IMR-90 (cell line): ENCODE data around the gene NCK1. TPM values are rescaled to one million over a fixed set of nuclear protein-coding genes. Genes with fewer than 3 reads are reported as not detected.
A peak's percentile ranks its signal among the peaks of the same experiment; 100 is the strongest.

ENCODE experiments used
- ATAC-seq: fragments of 200-7000 bp; cut with Tn5 transposase; 2 replicates; pipeline ENCODE4 v1.9.1; 2020; ENCODE audit warnings: low read depth, mild to moderate bottlenecking, moderate library complexity
- BruUV-seq: library from RNA; stranded (reverse); fragments of 400-500 nt; replicated peaks from 2 replicates; lab custom pipeline; 2021; lab: Mats Ljungman, UMichigan
- CTCF ChIA-PET: fragments of 300-600 bp; formaldehyde crosslinking; extraction: SDS; loops from one replicate; lab custom pipeline; 2021; ENCODE audit warnings: antibody characterized with exemption; lab: Yijun Ruan, JAX
- POLR2A ChIA-PET: fragments of 300-600 bp; sonication (Branson Sonifier 250); formaldehyde crosslinking; loops from one replicate; lab custom pipeline; 2022; ENCODE audit warnings: antibody characterized with exemption; ENCODE audit not compliant: unreplicated experiment; lab: Charles Lee
- DNase-seq: peaks from one replicate; pipeline ENCODE4 v3.0.0; 2013
- H2AFZ ChIP-seq: replicated peaks from 2 replicates; pipeline ENCODE3; 2013; ENCODE audit warnings: low read length, mild to moderate bottlenecking; ENCODE audit not compliant: poor library complexity
- H2AK5ac ChIP-seq: 2 replicates; pipeline ENCODE4 v1.6.1; 2013; ENCODE audit warnings: low read depth, low read length, inconsistent platforms
- H2AK9ac ChIP-seq: replicated peaks from 2 replicates; pipeline ENCODE3; 2013; ENCODE audit warnings: mild to moderate bottlenecking, low read depth, low read length, moderate library complexity; ENCODE audit not compliant: poor library complexity
- H2BK120ac ChIP-seq: 2 replicates; pipeline ENCODE4 v1.6.1; 2013; ENCODE audit warnings: low read depth, low read length, inconsistent platforms
- H2BK15ac ChIP-seq: 3 replicates; pipeline ENCODE4 v1.6.1; 2013; ENCODE audit warnings: low read depth, low read length, inconsistent platforms
- H2BK20ac ChIP-seq: 2 replicates; pipeline ENCODE4 v1.6.1; 2013; ENCODE audit warnings: low read depth, mild to moderate bottlenecking, inconsistent platforms, low read length, moderate library complexity
- H2BK5ac ChIP-seq: 2 replicates; pipeline ENCODE4 v1.6.1; 2013; ENCODE audit warnings: mild to moderate bottlenecking, low read depth, low read length, inconsistent platforms; ENCODE audit not compliant: poor library complexity, severe bottlenecking
- H3K14ac ChIP-seq: replicated peaks from 2 replicates; pipeline ENCODE4 v1.6.1; 2013; ENCODE audit warnings: low read depth, low read length, inconsistent platforms
- H3K18ac ChIP-seq: 2 replicates; pipeline ENCODE4 v1.6.1; 2013; ENCODE audit warnings: low read depth, low read length, control low read depth
- H3K23ac ChIP-seq: 2 replicates; pipeline ENCODE4 v1.6.1; 2013; ENCODE audit warnings: low read depth, low read length, inconsistent platforms
- H3K27ac ChIP-seq: 2 replicates; pipeline ENCODE4 v1.5.1; 2013; ENCODE audit warnings: mild to moderate bottlenecking, control low read depth, low read length; ENCODE audit not compliant: insufficient read depth
- H3K27me3 ChIP-seq: 2 replicates; pipeline ENCODE4 v1.6.1; 2013; ENCODE audit warnings: low read length; ENCODE audit not compliant: control insufficient read depth, insufficient read depth
- H3K36me3 ChIP-seq: 2 replicates; pipeline ENCODE4 v1.6.1; 2013; ENCODE audit warnings: low read length, mixed read lengths; ENCODE audit not compliant: control insufficient read depth, insufficient read depth
- H3K4ac ChIP-seq: 2 replicates; pipeline ENCODE4 v1.6.1; 2013; ENCODE audit warnings: low read depth, low read length, inconsistent platforms
- H3K4me1 ChIP-seq: 2 replicates; pipeline ENCODE4 v1.6.1; 2013; ENCODE audit warnings: low read length, mixed read lengths; ENCODE audit not compliant: control insufficient read depth, insufficient read depth
- H3K4me2 ChIP-seq: 2 replicates; pipeline ENCODE4 v1.6.1; 2013; ENCODE audit warnings: low read depth, mild to moderate bottlenecking, control low read depth, low read length, moderate library complexity
- H3K4me3 ChIP-seq: 2 replicates; pipeline ENCODE4 v1.5.1; 2013; ENCODE audit warnings: low read depth, mild to moderate bottlenecking, control low read depth, low read length, moderate library complexity; ENCODE audit not compliant: insufficient read depth
- H3K56ac ChIP-seq: 2 replicates; pipeline ENCODE4 v1.6.1; 2013; ENCODE audit warnings: low read length, inconsistent platforms; ENCODE audit not compliant: insufficient read depth; ENCODE audit errors: extremely low read depth
- H3K79me1 ChIP-seq, 2 experiments: 2 replicates each; pipeline ENCODE4 v1.6.1; 2013; ENCODE audit warnings: low read length in 2 of 2, inconsistent platforms in 1 of 2, low read depth in 1 of 2
- H3K9ac ChIP-seq: 2 replicates; pipeline ENCODE4 v1.6.1; 2013; ENCODE audit warnings: low read depth, low read length, control low read depth
- H3K9me1 ChIP-seq: 2 replicates; pipeline ENCODE4 v1.6.1; 2013; ENCODE audit warnings: low read length, inconsistent platforms; ENCODE audit not compliant: insufficient read depth
- H3K9me3 ChIP-seq: 2 replicates; pipeline ENCODE4 v1.6.1; 2013; ENCODE audit warnings: low read length; ENCODE audit not compliant: control insufficient read depth, insufficient read depth
- H4K20me1 ChIP-seq: 2 replicates; pipeline ENCODE4 v1.6.1; 2013; ENCODE audit warnings: low read length, inconsistent platforms; ENCODE audit not compliant: insufficient read depth
- H4K5ac ChIP-seq: 2 replicates; pipeline ENCODE4 v1.6.1; 2013; ENCODE audit warnings: mild to moderate bottlenecking, low read depth, low read length, control low read depth
- H4K8ac ChIP-seq, 2 experiments: 2 replicates each; pipeline ENCODE4 v1.6.1; 2013; ENCODE audit warnings: low read depth in 2 of 2, low read length in 2 of 2, control low read depth in 1 of 2, inconsistent platforms in 1 of 2
- H4K91ac ChIP-seq: 2 replicates; pipeline ENCODE4 v1.6.1; 2013; ENCODE audit warnings: low read depth, low read length, inconsistent platforms; ENCODE audit not compliant: insufficient read depth
- CEBPB ChIP-seq: IDR thresholded peaks from 2 replicates; pipeline ENCODE4 v1.6.1; 2012; ENCODE audit warnings: low read depth, low read length, improper control_type of control experiment
- POLR2A ChIP-seq: IDR thresholded peaks from 2 replicates; pipeline ENCODE4 v1.6.1; 2012; ENCODE audit warnings: mild to moderate bottlenecking, low read depth, low read length
- WGBS, 2 experiments: methylation state at CpG; one replicate each; pipeline versions ENCODE4 v1.1.5 to v1.1.7; 2013; ENCODE audit warnings: missing lambda C conversion rate in 2 of 2; ENCODE audit not compliant: insufficient read length in 1 of 2; ENCODE audit errors: extremely low coverage in 2 of 2; 5-methylcytosine and 5-hydroxymethylcytosine counted together
- dilution Hi-C: fragments of 300-500 bp; cut with HindIII; formaldehyde crosslinking; loops from one replicate; pipeline ENCODE4 v1.14.3; 2018; ENCODE audit warnings: low sequenced_read_pairs; ENCODE audit not compliant: unreplicated experiment
- in situ Hi-C: fragments of 300-500 bp; cut with MboI; formaldehyde crosslinking; loops from 3 replicates; pipeline ENCODE4 v1.14.3; 2019; ENCODE audit warnings: low sequenced_read_pairs, inconsistent platforms, mixed read lengths
- intact Hi-C: fragments of 100-400 bp; cut with micrococcal nuclease; formaldehyde crosslinking; loops from 2 replicates; pipeline ENCODE4 v1.10.0; 2022
- polyA plus RNA-seq, 3 experiments: library from polyadenylated mRNA; depleted of rRNA; stranded (reverse); fragments of >200 nt; gene quantifications; 2 replicates each; pipeline ENCODE4 v1.2.3, GENCODE V29; 2012; ENCODE audit warnings: low replicate concordance in 1 of 3
- total RNA-seq: library from RNA; depleted of rRNA; stranded (reverse); fragments of >200 nt; gene quantifications from 2 replicates; pipeline ENCODE4 v1.2.3, GENCODE V29; 2012

Gene NCK1
- total and polyA plus RNA-seq, 2 of the 4 experiments (the other 2 are of a cell fraction), result 23.7 to 24.3 TPM

DNA sequence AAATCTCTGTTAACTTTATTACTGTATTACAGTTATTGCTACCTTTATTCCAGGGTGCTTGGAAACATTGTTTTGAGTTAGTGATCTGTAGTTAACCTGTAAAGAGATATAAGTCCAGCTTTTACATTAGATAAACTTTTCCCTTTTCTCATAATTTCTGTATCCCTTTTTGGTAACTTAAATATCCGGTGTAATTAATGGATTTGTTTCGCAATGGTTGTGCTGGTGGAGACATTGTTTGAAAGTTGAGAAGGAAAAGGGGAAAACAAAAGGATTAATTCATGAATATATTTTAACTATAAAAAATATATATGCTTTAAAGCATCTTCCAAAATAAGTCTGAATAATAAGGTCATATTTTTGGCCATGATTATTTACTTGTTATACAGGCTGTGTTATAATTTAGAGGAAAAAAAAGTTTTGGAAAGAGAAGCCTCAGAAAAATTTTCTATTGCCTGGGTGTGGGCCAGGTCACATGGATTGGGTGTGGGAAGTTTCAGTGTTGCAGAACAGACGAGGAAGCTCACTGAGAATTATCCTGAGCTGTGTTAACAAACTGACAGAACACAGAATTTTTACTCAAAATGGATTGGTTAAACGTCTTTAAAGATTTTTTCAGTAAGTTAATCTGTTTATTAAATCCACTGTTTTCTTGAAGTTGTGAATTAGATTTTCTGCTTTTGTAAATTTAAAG is 68.1 kb downstream of the NCK1 start:
- TF ChIP-seq POLR2A (no peak), CEBPB (peak; percentile 70)
- Histone ChIP-seq H3K56ac (no peak overlapping the region), H3K9ac (no peak overlapping the region), H3K18ac (no peak overlapping the region), H3K36me3 (peaks cover 10% of the 10 kb centered on the region), H4K20me1 (peaks cover 6% of the 10 kb centered on the region), H2AK9ac (no peak overlapping the region), H4K91ac (no peak overlapping the region), H3K9me1 (peaks cover 10% of the 10 kb centered on the region), H4K5ac (no peak overlapping the region), H3K23ac (peak overlapping the region; percentile 51; the same call in 1 of the 2 replicates), H3K4ac (no peak overlapping the region), H3K79me1 (peaks cover 9 to 55% of the 10 kb centered on the region in 2 experiments), H2AK5ac (no peak overlapping the region), H4K8ac (no peak overlapping the region; a peak in 1 of 4 replicates), H3K27me3 (no peaks in the 10 kb centered on the region), H3K4me2 (peak overlapping the region; percentile 47; the same call in 1 of the 2 replicates), H3K4me3 (no peak overlapping the region), H2BK20ac (no peak overlapping the region), H2BK15ac (no peak overlapping the region), H3K4me1 (0 out of 2 replicates have a peak, but pooled peaks cover 2% of the 10 kb centered on the region), H3K14ac (no peak overlapping the region), H2BK5ac (peak overlapping the region; percentile 29), H2BK120ac (no peak overlapping the region), H3K27ac (peak overlapping the region; percentile 52; the same call in 1 of the 2 replicates), H3K9me3 (no peaks in the 10 kb centered on the region), H2AFZ (no peak overlapping the region)
- ChIA-PET CTCF (no interaction called here), POLR2A (interaction anchor here (0.6 kb wide), 1 partner anchor 735 kb away, joined by 3 read pairs; no protein-coding TSS in a partner anchor)
- dilution Hi-C loops, result no loop called here
- ATAC-seq (no peak), DNase-seq (peak; percentile 44)
- intact Hi-C loops, result no loop called here
- WGBS, 2 experiments, result no CpG with 5 or more reads among the region's 4 CpGs
- in situ Hi-C loops, result no loop called here
- no TSS peak for BruUV-seq
